ENCODE data around the gene FAR1.

DNA sequence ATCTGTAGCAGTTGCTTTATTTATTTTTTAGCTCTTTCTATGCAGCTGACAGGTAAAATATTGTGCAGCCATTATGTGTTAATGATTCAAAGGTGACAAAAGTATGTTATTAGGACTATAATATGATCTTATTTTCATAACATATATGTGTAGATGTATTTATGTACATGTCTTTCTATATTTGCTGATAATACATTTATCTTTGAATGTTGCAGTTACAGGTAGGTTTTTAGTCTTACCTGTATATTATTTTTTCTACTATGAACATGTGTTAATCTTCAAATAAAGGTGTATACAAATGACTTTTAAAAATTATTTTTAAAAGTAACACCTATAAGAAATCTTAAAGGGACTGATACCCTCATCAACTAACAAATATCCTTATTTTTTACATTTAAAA lies 33.6 kb downstream of the FAR1 start:
- TF ChIP-seq CTCF (IDR thresholded peaks at IDR 0.05) (no peak), POLR2A (IDR thresholded peaks at IDR 0.05) (no peak), POLR2AphosphoS5 (IDR thresholded peaks at IDR 0.05) (no peak), EP300 (IDR thresholded peaks at IDR 0.05) (no peak)

Data from gastroesophageal sphincter (tissue), 3 donors.